Measurements from ENCODE around the gene VTN. TPM values are rescaled to one million over a fixed set of nuclear protein-coding genes. Genes with fewer than 3 reads are reported as not detected.

VTN gene
- total RNA-seq, 1 donor from 2014 or later, result 2.7 TPM

DNA sequence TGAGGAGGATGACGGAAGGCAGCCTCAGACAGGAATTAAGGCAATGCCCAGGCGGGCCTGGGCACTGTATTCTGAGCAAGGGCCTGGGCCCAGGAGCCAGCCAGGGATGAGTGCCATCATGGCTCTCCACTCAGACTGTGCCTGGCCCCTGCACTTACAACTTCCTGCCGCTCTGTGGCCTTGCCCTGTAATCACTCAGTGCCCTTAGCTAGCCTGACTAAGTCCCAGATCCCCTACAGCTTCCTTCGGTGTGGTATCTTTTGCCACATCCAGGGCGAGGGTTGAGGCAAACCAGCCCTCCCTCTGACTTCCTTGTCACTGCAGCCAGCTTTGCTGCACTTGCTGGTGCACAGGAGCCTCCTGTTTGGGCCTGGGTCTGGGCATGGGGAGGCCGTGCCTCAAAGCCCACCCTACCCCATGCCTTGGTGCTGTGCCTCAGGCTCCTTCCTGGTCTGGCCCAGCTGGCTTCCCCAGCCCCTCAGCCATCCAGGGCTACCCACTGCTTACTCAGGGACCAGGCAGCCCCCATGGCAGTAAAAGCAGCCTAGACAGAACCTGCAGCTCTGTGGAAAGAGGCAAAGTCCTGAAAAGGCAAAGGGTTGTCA lies 26.6 kb upstream of the VTN start:
- DNase-seq (ENCODE audit: low read depth) (no peak), FAIRE-seq (no peak)
- Histone ChIP-seq H3K4me2 (ENCODE audit: low read length) (no peak overlapping the region), H3K79me2 (ENCODE audit: insufficient read depth, low read length) (no peaks in the 10 kb centered on the region), H3K36me3 (ENCODE audit: insufficient read depth, low read length) (no peaks in the 10 kb centered on the region), H3K4me3 (ENCODE audit: insufficient read depth, low read depth, low read length) (no peak overlapping the region), H3K27ac (ENCODE audit: low read depth, low read length) (no peak overlapping the region), H3K9ac (ENCODE audit: low read length) (no peak overlapping the region), H2AFZ (ENCODE audit: low read depth, low read length) (no peak overlapping the region), H4K20me1 (ENCODE audit: insufficient read depth, low read length) (peaks cover 6% of the 10 kb centered on the region), H3K9me3 (ENCODE audit: insufficient read depth, low read depth, low read length) (no peaks in the 10 kb centered on the region), H3K27me3 (ENCODE audit: insufficient read depth, low read length) (no peaks in the 10 kb centered on the region), H3K4me1 (ENCODE audit: insufficient read depth, low read length) (peaks cover 9% of the 10 kb centered on the region)
- Mint-ChIP-seq H3K27ac (ENCODE audit: unreplicated experiment) (no peak overlapping the region), H3K36me3 (ENCODE audit: low read depth, unreplicated experiment) (peaks cover 18% of the 10 kb centered on the region), H3K4me1 (ENCODE audit: low read depth, unreplicated experiment) (peaks cover 25% of the 10 kb centered on the region), H3K9me3 (ENCODE audit: unreplicated experiment) (no peaks in the 10 kb centered on the region), H3K4me3 (ENCODE audit: unreplicated experiment) (no peak overlapping the region), H3K27me3 (ENCODE audit: low read depth, unreplicated experiment) (peaks cover 3% of the 10 kb centered on the region)
- TF ChIP-seq, protein P1, sequence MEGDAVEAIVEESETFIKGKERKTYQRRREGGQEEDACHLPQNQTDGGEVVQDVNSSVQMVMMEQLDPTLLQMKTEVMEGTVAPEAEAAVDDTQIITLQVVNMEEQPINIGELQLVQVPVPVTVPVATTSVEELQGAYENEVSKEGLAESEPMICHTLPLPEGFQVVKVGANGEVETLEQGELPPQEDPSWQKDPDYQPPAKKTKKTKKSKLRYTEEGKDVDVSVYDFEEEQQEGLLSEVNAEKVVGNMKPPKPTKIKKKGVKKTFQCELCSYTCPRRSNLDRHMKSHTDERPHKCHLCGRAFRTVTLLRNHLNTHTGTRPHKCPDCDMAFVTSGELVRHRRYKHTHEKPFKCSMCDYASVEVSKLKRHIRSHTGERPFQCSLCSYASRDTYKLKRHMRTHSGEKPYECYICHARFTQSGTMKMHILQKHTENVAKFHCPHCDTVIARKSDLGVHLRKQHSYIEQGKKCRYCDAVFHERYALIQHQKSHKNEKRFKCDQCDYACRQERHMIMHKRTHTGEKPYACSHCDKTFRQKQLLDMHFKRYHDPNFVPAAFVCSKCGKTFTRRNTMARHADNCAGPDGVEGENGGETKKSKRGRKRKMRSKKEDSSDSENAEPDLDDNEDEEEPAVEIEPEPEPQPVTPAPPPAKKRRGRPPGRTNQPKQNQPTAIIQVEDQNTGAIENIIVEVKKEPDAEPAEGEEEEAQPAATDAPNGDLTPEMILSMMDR (IDR thresholded peaks at IDR 0.05; ENCODE audit: insufficient read depth, low read depth, low read length), result no peak
- TF ChIP-seq EZH2 (IDR thresholded peaks at IDR 0.05; ENCODE audit: insufficient read depth, low read length), result no peak

DNA sequence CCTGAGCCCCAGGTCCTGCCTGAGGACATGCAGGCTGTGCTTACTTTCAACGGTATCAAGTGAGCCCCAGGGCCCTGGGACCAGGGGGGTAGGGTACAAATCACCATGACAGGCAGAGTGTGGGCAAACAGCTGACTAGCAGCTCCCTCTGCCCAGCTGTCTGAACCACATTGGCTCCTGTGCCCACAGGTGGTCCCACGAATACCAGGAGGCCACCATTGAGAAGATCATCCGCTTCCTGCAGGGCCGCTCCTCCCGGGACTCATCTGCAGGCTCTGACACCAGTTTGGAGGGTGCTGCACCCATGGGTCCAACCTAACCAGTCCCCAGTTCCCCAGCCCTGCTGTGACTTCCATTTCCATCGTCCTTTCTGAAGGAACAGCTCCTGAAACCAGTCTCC lies 25.9 kb upstream of the VTN start:
- FAIRE-seq (no peak), DNase-seq (ENCODE audit: low read depth) (no peak)
- H3K4me1 ChIP-seq (ENCODE audit: insufficient read depth, low read length), result peaks cover 9% of the 10 kb centered on the region
- peaks cover under 1% of the 10 kb centered on the region for H3K36me3 ChIP-seq (ENCODE audit: insufficient read depth, low read length)
- H3K4me2 ChIP-seq (ENCODE audit: low read length), result no peak overlapping the region
- no peaks in the 10 kb centered on the region for H3K9me3 Mint-ChIP-seq (ENCODE audit: unreplicated experiment)
- no peak overlapping the region for H3K27ac ChIP-seq (ENCODE audit: low read depth, low read length)
- TF ChIP-seq, protein P1 (IDR thresholded peaks at IDR 0.05; ENCODE audit: insufficient read depth, low read depth, low read length), result no peak
- no peak for TF ChIP-seq EZH2 (IDR thresholded peaks at IDR 0.05; ENCODE audit: insufficient read depth, low read length)
- no peak overlapping the region for H2AFZ ChIP-seq (ENCODE audit: low read depth, low read length)
- H3K27me3 Mint-ChIP-seq (ENCODE audit: low read depth, unreplicated experiment), result no peaks in the 10 kb centered on the region
- H3K4me3 Mint-ChIP-seq (ENCODE audit: unreplicated experiment), result no peak overlapping the region
- no peaks in the 10 kb centered on the region for H3K79me2 ChIP-seq (ENCODE audit: insufficient read depth, low read length)
- H3K9me3 ChIP-seq (ENCODE audit: insufficient read depth, low read depth, low read length), result no peaks in the 10 kb centered on the region
- peaks cover 25% of the 10 kb centered on the region for H3K4me1 Mint-ChIP-seq (ENCODE audit: low read depth, unreplicated experiment)
- no peak overlapping the region for H3K9ac ChIP-seq (ENCODE audit: low read length)
- no peak overlapping the region for H3K27ac Mint-ChIP-seq (ENCODE audit: unreplicated experiment)
- no peaks in the 10 kb centered on the region for H3K27me3 ChIP-seq (ENCODE audit: insufficient read depth, low read length)
- H4K20me1 ChIP-seq (ENCODE audit: insufficient read depth, low read length), result peaks cover 6% of the 10 kb centered on the region
- peaks cover 20% of the 10 kb centered on the region for H3K36me3 Mint-ChIP-seq (ENCODE audit: low read depth, unreplicated experiment)
- H3K4me3 ChIP-seq (ENCODE audit: insufficient read depth, low read depth, low read length), result no peak overlapping the region

DNA sequence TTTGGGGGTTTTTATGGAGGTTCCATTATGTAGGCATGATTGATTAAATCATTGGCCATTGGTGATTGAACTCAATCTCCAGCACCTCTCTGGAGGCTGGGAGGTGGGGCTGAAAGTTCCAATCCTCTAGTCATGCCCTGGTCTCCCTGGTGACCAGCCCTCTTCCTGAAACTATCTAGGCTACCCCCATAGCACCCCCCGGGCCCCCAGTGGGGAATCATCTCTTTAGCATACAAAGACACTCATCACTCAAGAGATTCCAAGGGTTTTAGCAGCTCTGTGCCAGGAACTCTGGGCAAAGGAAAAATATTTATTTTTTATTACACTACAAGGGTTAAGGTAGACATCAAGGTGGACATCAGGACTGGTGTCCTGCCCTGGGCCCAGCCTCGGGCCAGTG lies 25.3 kb upstream of the VTN start:
- Histone ChIP-seq H3K27me3 (ENCODE audit: insufficient read depth, low read length) (no peaks in the 10 kb centered on the region), H3K79me2 (ENCODE audit: insufficient read depth, low read length) (no peaks in the 10 kb centered on the region), H2AFZ (ENCODE audit: low read depth, low read length) (no peak overlapping the region), H3K36me3 (ENCODE audit: insufficient read depth, low read length) (peaks cover 5% of the 10 kb centered on the region), H3K4me2 (ENCODE audit: low read length) (no peak overlapping the region), H3K4me1 (ENCODE audit: insufficient read depth, low read length) (peaks cover 9% of the 10 kb centered on the region), H3K9me3 (ENCODE audit: insufficient read depth, low read depth, low read length) (no peaks in the 10 kb centered on the region), H4K20me1 (ENCODE audit: insufficient read depth, low read length) (peaks cover 6% of the 10 kb centered on the region), H3K9ac (ENCODE audit: low read length) (no peak overlapping the region), H3K4me3 (ENCODE audit: insufficient read depth, low read depth, low read length) (no peak overlapping the region), H3K27ac (ENCODE audit: low read depth, low read length) (no peak overlapping the region)
- DNase-seq (ENCODE audit: low read depth) (no peak), FAIRE-seq (no peak)
- H3K4me3 Mint-ChIP-seq (ENCODE audit: unreplicated experiment), result no peak overlapping the region
- no peaks in the 10 kb centered on the region for H3K9me3 Mint-ChIP-seq (ENCODE audit: unreplicated experiment)
- TF ChIP-seq EZH2 (IDR thresholded peaks at IDR 0.05; ENCODE audit: insufficient read depth, low read length), result no peak
- TF ChIP-seq, protein P1 (IDR thresholded peaks at IDR 0.05; ENCODE audit: insufficient read depth, low read depth, low read length), result no peak
- H3K36me3 Mint-ChIP-seq (ENCODE audit: low read depth, unreplicated experiment), result peaks cover 24% of the 10 kb centered on the region
- no peak overlapping the region for H3K27ac Mint-ChIP-seq (ENCODE audit: unreplicated experiment)
- H3K27me3 Mint-ChIP-seq (ENCODE audit: low read depth, unreplicated experiment), result no peaks in the 10 kb centered on the region
- peaks cover 25% of the 10 kb centered on the region for H3K4me1 Mint-ChIP-seq (ENCODE audit: low read depth, unreplicated experiment)
